GM12878 (cell line): ENCODE measurements around the gene FBXL15. TPM values are rescaled to one million over a fixed set of nuclear protein-coding genes. Genes with fewer than 3 reads are reported as not detected.

Experiments
- ATAC-seq: fragments of 200-7000 bp; cut with Tn5 transposase; 3 replicates; pipeline ENCODE4 v1.9.1; 2020; ENCODE audit warnings: mild to moderate bottlenecking, moderate library complexity
- BruUV-seq: library from RNA; stranded (reverse); fragments of 400-500 nt; replicated peaks from 2 replicates; lab custom pipeline; 2021; lab: Mats Ljungman, UMichigan
- CTCF ChIA-PET: fragments of 300-600 bp; sonication (Branson Sonifier 250); formaldehyde crosslinking; extraction: SDS; loops from one replicate; lab custom pipeline; 2021; ENCODE audit warnings: inconsistent platforms; lab: Yijun Ruan, JAX
- POLR2A ChIA-PET: fragments of 350-600 bp; formaldehyde crosslinking; extraction: SDS; loops from one replicate; lab custom pipeline; 2021; ENCODE audit warnings: inconsistent platforms; lab: Charles Lee
- RAD21 ChIA-PET: fragments of 300-600 bp; sonication (Branson Sonifier 250); formaldehyde crosslinking; loops from one replicate; lab custom pipeline; 2023; ENCODE audit warnings: antibody characterized with exemption; ENCODE audit not compliant: unreplicated experiment; lab: Charles Lee
- SMC1A ChIA-PET: fragments of 300-600 bp; sonication (Branson Sonifier 250); formaldehyde crosslinking; loops from one replicate; lab custom pipeline; 2023; ENCODE audit not compliant: unreplicated experiment, uncharacterized antibody; lab: Charles Lee
- DNase-seq: peaks from one replicate; pipeline ENCODE4 v3.0.0-alpha.2; 2011; ENCODE audit warnings: low read depth, low spot score
- FAIRE-seq: peaks from 3 replicates; lab custom pipeline; 2011; peaks lifted over from hg19 to GRCh38; lab: Jason Lieb, UNC
- H2AFZ ChIP-seq: 2 replicates; pipeline ENCODE4 v1.6.0; 2011; ENCODE audit warnings: low read depth, low read length, control low read depth; ENCODE audit not compliant: control insufficient read depth
- H3K27ac ChIP-seq: 2 replicates; pipeline ENCODE4 v1.5.1; 2011; ENCODE audit warnings: control low read depth; ENCODE audit not compliant: control insufficient read depth, insufficient read depth
- H3K27me3 ChIP-seq, 2 experiments: replicated peaks in 1 of 2; 2 replicates each; pipeline versions ENCODE4 v1.6.0 to v1.6.1; 2011; ENCODE audit warnings: low read length in 1 of 2; ENCODE audit not compliant: control insufficient read depth in 2 of 2, insufficient read depth in 2 of 2
- H3K36me3 ChIP-seq, 2 experiments: 2 replicates each; pipeline ENCODE4 v1.5.1; 2011; ENCODE audit warnings: low read length in 1 of 2; ENCODE audit not compliant: control insufficient read depth in 2 of 2, insufficient read depth in 2 of 2
- H3K4me1 ChIP-seq: 2 replicates; pipeline ENCODE4 v1.6.1; 2011; ENCODE audit warnings: mild to moderate bottlenecking, low read length, moderate library complexity, mixed read lengths; ENCODE audit not compliant: control insufficient read depth, insufficient read depth
- H3K4me2 ChIP-seq: 2 replicates; pipeline ENCODE4 v1.6.0; 2011; ENCODE audit warnings: control low read depth; ENCODE audit not compliant: control insufficient read depth, insufficient read depth
- H3K4me3 ChIP-seq: fragments of 200-600 bp; sonication (generic); 2 replicates; pipeline ENCODE4 v1.5.1; 2016
- H3K79me2 ChIP-seq: 2 replicates; pipeline ENCODE4 v1.6.0; 2011; ENCODE audit warnings: low read length; ENCODE audit not compliant: control insufficient read depth, insufficient read depth
- H3K9ac ChIP-seq: 2 replicates; pipeline ENCODE4 v1.8.0; 2011; ENCODE audit warnings: low read length, control low read depth, mixed read lengths; ENCODE audit not compliant: control insufficient read depth, insufficient read depth
- H3K9me3 ChIP-seq: replicated peaks from 3 replicates; pipeline ENCODE4 v1.5.1; 2011; ENCODE audit warnings: mild to moderate bottlenecking, low read length; ENCODE audit not compliant: control insufficient read depth, insufficient read depth
- H4K20me1 ChIP-seq: 2 replicates; pipeline ENCODE4 v1.6.0; 2011; ENCODE audit not compliant: control insufficient read depth, insufficient read depth
- ATF3 ChIP-seq: IDR thresholded peaks from 2 replicates; pipeline ENCODE4 v1.6.1; 2011; ENCODE audit warnings: low read depth, mild to moderate bottlenecking, low read length, moderate library complexity, borderline replicate concordance; ENCODE audit errors: extremely low read depth
- FOS ChIP-seq: IDR thresholded peaks from 3 replicates; pipeline ENCODE4 v1.6.1; 2011; ENCODE audit warnings: borderline replicate concordance; ENCODE audit not compliant: insufficient read length; ENCODE audit errors: extremely low read depth
- NR2C1 ChIP-seq: fragments of 450-650 bp; IDR thresholded peaks from 2 replicates; pipeline ENCODE4 v1.6.1; 2017; ENCODE audit warnings: antibody characterized with exemption, mild to moderate bottlenecking, moderate library complexity
- PRDM15 ChIP-seq: fragments of 450-650 bp; formaldehyde crosslinking; IDR thresholded peaks from 2 replicates; pipeline ENCODE4 v1.4.0; 2020; ENCODE audit warnings: mild to moderate bottlenecking, moderate library complexity
- SIN3A ChIP-seq: IDR thresholded peaks from 2 replicates; pipeline ENCODE4 v1.6.1; 2012; ENCODE audit warnings: low read depth, low read length, improper control_type of control experiment
- SMAD5 ChIP-seq: IDR thresholded peaks from 2 replicates; pipeline ENCODE4 v1.6.1; 2016; ENCODE audit warnings: antibody characterized with exemption, low read depth
- SREBF1 ChIP-seq: IDR thresholded peaks from 2 replicates; pipeline ENCODE4 v1.6.1; 2012; ENCODE audit warnings: mild to moderate bottlenecking, low read length
- USF1 ChIP-seq: IDR thresholded peaks from 2 replicates; pipeline ENCODE4 v1.6.1; 2011; ENCODE audit warnings: borderline replicate concordance, low read depth, mild to moderate bottlenecking, moderate library complexity, mixed read lengths, low read length; ENCODE audit not compliant: insufficient read depth; ENCODE audit errors: extremely low read length
- WGBS: methylation state at CpG from one replicate; pipeline ENCODE4 v1.1.6; 2016; ENCODE audit warnings: low lambda C conversion rate; ENCODE audit not compliant: insufficient replicate concordance, insufficient coverage; ENCODE audit errors: missing lambda C conversion rate; 5-methylcytosine and 5-hydroxymethylcytosine counted together
- in situ Hi-C: fragments of 300-500 bp; cut with MboI; formaldehyde crosslinking; loops from 9 replicates; pipeline ENCODE4 v1.14.3; 2018; ENCODE audit warnings: mixed read lengths
- intact Hi-C: fragments of 100-400 bp; cut with micrococcal nuclease; formaldehyde crosslinking; loops from one replicate; pipeline ENCODE4 v1.14.2; 2022; ENCODE audit not compliant: unreplicated experiment
- polyA plus RNA-seq, 11 experiments: library from polyadenylated mRNA; depleted of rRNA in 4 of 11; unstranded in 6 of 11; stranded (reverse) in 5 of 11; fragments of >200 nt; fragmentation: Nextera tagmentation in 4 of 11; fragmentation: Illumina TruSeq in 1 of 11; extraction: Ambion mirVana in 4 of 11; extraction: Trizol in 1 of 11; gene quantifications; 1 replicate in 1 of 11; 2 replicates in 10 of 11; pipeline versions ENCODE4 v1.2.1 to v1.2.3, GENCODE V29; 2011 to 2016; ENCODE audit warnings: inconsistent platforms in 2 of 11, missing spikeins in 2 of 11, low read depth in 1 of 11
- total RNA-seq, 4 experiments: library from RNA; depleted of rRNA in 3 of 4; stranded (reverse); fragments of >200 nt in 3 of 4; fragmentation: Illumina TruSeq in 1 of 4; extraction: Trizol in 1 of 4; gene quantifications; 2 replicates each; pipeline versions ENCODE4 v1.2.1 to v1.2.3, GENCODE V29; 2013 to 2021

Gene FBXL15
- total and polyA plus RNA-seq, 10 of the 15 experiments (the other 5 are each of a cell fraction or from before 2014, with no cell fraction given), result 0.13 to 21.3 (median 7.9) TPM

- ChIA-PET SMC1A (no interaction called here), RAD21 (interaction anchor here (3.0 kb wide), 1 partner anchor 13 kb away, joined by 16 read pairs; the partner anchor contains the start of gene C10orf95), CTCF (interaction anchor here (1.7 kb wide), 1 partner anchor 44 kb away, joined by 3 read pairs; no protein-coding TSS in a partner anchor), POLR2A (interaction anchor here (1.3 to 3.0 kb wide), 2 partner anchors 13 to 16 kb away, joined by 14 to 28 read pairs; partner anchors contain the start of genes C10orf95 and FBXL15)
- 81% methylated on average over 3 of the region's 3 CpGs for WGBS
- in situ Hi-C loops (no loop called here), intact Hi-C loops (no loop called here)
- BruUV-seq, result no TSS peak
- Histone ChIP-seq H3K4me3 (no peak overlapping the region), H3K9me3 (no peaks in the 10 kb centered on the region), H3K4me1 (peaks cover 22% of the 10 kb centered on the region), H3K4me2 (no peak overlapping the region), H3K27me3 (no peaks in the 10 kb centered on the region), H3K79me2 (no peaks in the 10 kb centered on the region; the same call in 1 of the 2 replicates), H3K27ac (no peak overlapping the region), H3K36me3 (no peaks in the 10 kb centered on the region), H2AFZ (no peak overlapping the region), H4K20me1 (no peaks in the 10 kb centered on the region), H3K9ac (no peak overlapping the region)
- ATAC-seq (no peak), DNase-seq (no peak), FAIRE-seq (no peak)
- no peak for TF ChIP-seq SMAD5
- TF ChIP-seq PRDM15 (CRISPR knock-in tag), result no peak
- no peak for TF ChIP-seq USF1
- no peak for TF ChIP-seq ATF3
- TF ChIP-seq FOS, result no peak
- TF ChIP-seq SREBF1, result no peak
- TF ChIP-seq NR2C1, result no peak
- no peak for TF ChIP-seq SIN3A
These were observed 16.9 kb downstream of the FBXL15 start for GRCh38 chr10:102437515-102437914.
